Fibroblast of lung (primary cell): ENCODE data around the gene ARF4.

ENCODE experiments used
- EZH2 ChIP-seq: IDR thresholded peaks from 2 replicates; pipeline ENCODE4 v1.5.1; 2012; ENCODE audit warnings: low read length, control low read depth, mild to moderate bottlenecking; ENCODE audit errors: missing control alignments
- TF ChIP-seq, protein P1 (sequence below), 2 donors: IDR thresholded peaks in 1 of 2; conservative IDR thresholded peaks in 1 of 2; 1 replicate in 1 of 2; 2 replicates in 1 of 2; pipeline ENCODE4 v1.5.1; 2011 to 2012; ENCODE audit warnings: low read length in 2 of 2, control low read depth in 1 of 2, inconsistent platforms in 1 of 2, low read depth in 1 of 2, mild to moderate bottlenecking in 1 of 2

DNA sequence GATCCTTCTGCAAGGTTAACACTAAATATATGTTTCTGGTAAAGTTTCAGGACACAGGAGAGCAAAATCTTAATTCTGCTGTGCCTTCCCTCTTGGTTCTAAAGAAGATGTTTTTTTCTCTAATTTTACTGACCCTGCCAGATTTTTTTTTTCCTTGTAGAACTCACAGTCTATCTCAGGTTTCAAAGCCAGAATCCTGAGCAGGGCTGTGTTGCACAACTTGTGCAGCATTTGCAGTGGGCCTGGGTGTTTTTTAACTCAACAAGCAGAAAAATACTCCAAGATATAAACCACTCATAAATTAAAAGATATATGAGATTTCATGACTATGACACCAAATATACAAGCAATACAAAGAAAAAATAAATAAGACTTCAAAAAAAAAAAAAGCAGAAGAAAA, 40.2 kb upstream of the ARF4 start:
- TF ChIP-seq, protein P1, sequence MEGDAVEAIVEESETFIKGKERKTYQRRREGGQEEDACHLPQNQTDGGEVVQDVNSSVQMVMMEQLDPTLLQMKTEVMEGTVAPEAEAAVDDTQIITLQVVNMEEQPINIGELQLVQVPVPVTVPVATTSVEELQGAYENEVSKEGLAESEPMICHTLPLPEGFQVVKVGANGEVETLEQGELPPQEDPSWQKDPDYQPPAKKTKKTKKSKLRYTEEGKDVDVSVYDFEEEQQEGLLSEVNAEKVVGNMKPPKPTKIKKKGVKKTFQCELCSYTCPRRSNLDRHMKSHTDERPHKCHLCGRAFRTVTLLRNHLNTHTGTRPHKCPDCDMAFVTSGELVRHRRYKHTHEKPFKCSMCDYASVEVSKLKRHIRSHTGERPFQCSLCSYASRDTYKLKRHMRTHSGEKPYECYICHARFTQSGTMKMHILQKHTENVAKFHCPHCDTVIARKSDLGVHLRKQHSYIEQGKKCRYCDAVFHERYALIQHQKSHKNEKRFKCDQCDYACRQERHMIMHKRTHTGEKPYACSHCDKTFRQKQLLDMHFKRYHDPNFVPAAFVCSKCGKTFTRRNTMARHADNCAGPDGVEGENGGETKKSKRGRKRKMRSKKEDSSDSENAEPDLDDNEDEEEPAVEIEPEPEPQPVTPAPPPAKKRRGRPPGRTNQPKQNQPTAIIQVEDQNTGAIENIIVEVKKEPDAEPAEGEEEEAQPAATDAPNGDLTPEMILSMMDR (conservative IDR thresholded peaks at IDR 0.05 in 1 of 2, IDR thresholded peaks at IDR 0.05 in 1 of 2; ENCODE audit: low read depth in 1 of 2, low read length in 2 of 2): no peak
- TF ChIP-seq EZH2: no peak
